Measurements from ENCODE around the gene NCAPG2. TPM values are rescaled to one million over a fixed set of nuclear protein-coding genes. Genes with fewer than 3 reads are reported as not detected.

Gene NCAPG2
- total and polyA plus RNA-seq, 2 of the 13 experiments (the other 11 are each of a cell fraction or from before 2014, with no cell fraction given): 15.1 to 30.7 TPM

GRCh38 chr7:158582089-158582456 lies 122.5 kb downstream of the NCAPG2 start (continued):
- TF ChIP-seq ZHX2 (IDR thresholded peaks at IDR 0.05; ENCODE audit: low read depth) (no peak), ZHX2 (CRISPR knock-in tag; IDR thresholded peaks at IDR 0.05; ENCODE audit: borderline replicate concordance) (no peak), ZNF615 (CRISPR knock-in tag; IDR thresholded peaks at IDR 0.05; ENCODE audit: borderline replicate concordance) (no peak)

GRCh38 chr7:158581440-158582088 lies 123.0 kb downstream of the NCAPG2 start:
- ATAC-seq: peak; percentile 73
- Histone ChIP-seq H3K4me1 (ENCODE audit: insufficient read depth, low read length) (peaks cover 95% of the 10 kb centered on the region), H3K27ac (ENCODE audit: extremely low read length, insufficient read depth, low read length) (peak overlapping the region; percentile 89), H3K27me3 (ENCODE audit: control insufficient read depth in 1 of 2, insufficient read depth in 2 of 2, low read length in 2 of 2) (no peaks in the 10 kb centered on the region; a peak in 1 of 5 replicates), H3K9ac (ENCODE audit: insufficient read depth, low read depth, low read length) (peak overlapping the region; percentile 64), H3K9me3 (ENCODE audit: low read length) (peaks cover 6% of the 10 kb centered on the region), H3K4me3 (replicated peaks in 1 of 3; ENCODE audit: insufficient read depth in 1 of 3, low read depth in 2 of 3, low read length in 3 of 3) (peak overlapping the region in 2 of 3 experiments; percentile 29 to 30; a peak in 2 of 6 replicates), H3K4me2 (ENCODE audit: low read depth, low read length) (peak overlapping the region; percentile 81), H2AFZ (ENCODE audit: low read length) (no peak overlapping the region), H3K36me3 (replicated peaks in 1 of 2; ENCODE audit: control insufficient read depth in 1 of 2, insufficient read depth in 2 of 2, low read length in 2 of 2) (peaks cover 3 to 13% of the 10 kb centered on the region in 2 experiments; a peak in 4 of 5 replicates), H3K79me2 (ENCODE audit: insufficient read depth, low read length) (peaks cover 72% of the 10 kb centered on the region), H4K20me1 (ENCODE audit: insufficient read depth, low read length) (no peaks in the 10 kb centered on the region)
- intact Hi-C loops (cut with micrococcal nuclease; ENCODE audit: unreplicated experiment) (loop anchor here (5.0 kb wide), 1 partner anchor 84 kb away; no protein-coding TSS in a partner anchor), in situ Hi-C loops (cut with HindIII; ENCODE audit: extremely low pct_ligation_motif_present, low pct_unique_long_range_greater_than_20kb) (no loop called here)
- ChIA-PET POLR2A (interaction anchor here (1.0 to 3.3 kb wide), 5 partner anchors 9 to 68 kb away, joined by 3 to 20 read pairs (median 4); no protein-coding TSS in a partner anchor), CTCF (ENCODE audit: low intra/inter-chr PET ratio, low total read pairs) (no interaction called here)
- 13% methylated on average over 7 of the region's 7 CpGs for WGBS (ENCODE audit: low lambda C conversion rate)
- DNase-seq (ENCODE audit: low spot score): peak; percentile 80
- no peak for FAIRE-seq
- BruUV-seq (replicated peaks): no TSS peak
- no peak for TF ChIP-seq MTA3 (CRISPR knock-in tag; IDR thresholded peaks at IDR 0.05)
- TF ChIP-seq ASH2L (IDR thresholded peaks at IDR 0.05; ENCODE audit: insufficient read length, low read depth, low read length): peak; percentile 70
- no peak for TF ChIP-seq NAIF1 (CRISPR knock-in tag; IDR thresholded peaks at IDR 0.05; ENCODE audit: borderline replicate concordance)
- TF ChIP-seq ZNF430 (CRISPR knock-in tag; IDR thresholded peaks at IDR 0.05): no peak
- TF ChIP-seq ZNF232 (CRISPR knock-in tag; IDR thresholded peaks at IDR 0.05; ENCODE audit: borderline replicate concordance): no peak; the same call in 1 of the 2 replicates
- peak; percentile 71 for TF ChIP-seq NCOA2 (CRISPR knock-in tag; IDR thresholded peaks at IDR 0.05)
- TF ChIP-seq ZNF431 (CRISPR knock-in tag; IDR thresholded peaks at IDR 0.05; ENCODE audit: borderline replicate concordance, low read depth): peak; percentile 70; the same call in 1 of the 2 replicates
- no peak for TF ChIP-seq ZNF772 (CRISPR knock-in tag; IDR thresholded peaks at IDR 0.05)
- no peak for TF ChIP-seq ZKSCAN1 (IDR thresholded peaks at IDR 0.05; ENCODE audit: low read length)
- no peak for TF ChIP-seq TP53 (CRISPR knock-in tag; conservative IDR thresholded peaks at IDR 0.05)
- peak; percentile 40; the same call in 1 of the 2 replicates for TF ChIP-seq FOXJ3 (CRISPR knock-in tag; IDR thresholded peaks at IDR 0.05; ENCODE audit: borderline replicate concordance)
- peak; percentile 34; the same call in 1 of the 2 replicates for TF ChIP-seq PBX2 (CRISPR knock-in tag; IDR thresholded peaks at IDR 0.05)
- no peak for TF ChIP-seq ZBTB42 (CRISPR knock-in tag; IDR thresholded peaks at IDR 0.05)
- TF ChIP-seq ERF (CRISPR knock-in tag; IDR thresholded peaks at IDR 0.05): 0 out of 2 replicates have a peak, but pooled peaks have one; percentile 59

All from HepG2 (cell line).